ENCODE results near the gene CHRM2.

GRCh38 chr7:136966825-136967224 is 98.4 kb downstream of the CHRM2 start:
- TF ChIP-seq POLR2A (IDR thresholded peaks at IDR 0.05; ENCODE audit: low read depth) = no peak
- TF ChIP-seq CTCF (IDR thresholded peaks at IDR 0.05) = no peak
